KMS-11 (cell line): ENCODE measurements around the gene RNF208.

Source experiments
- H2AFZ ChIP-seq: fragments of 200-600 bp; sonication (generic); 2 replicates; pipeline ENCODE4 v1.6.1; 2016; ENCODE audit warnings: antibody characterized with exemption, mixed run types, low read depth
- H3K27ac ChIP-seq: fragments of 200-600 bp; sonication (generic); 2 replicates; pipeline ENCODE4 v1.6.1; 2016; ENCODE audit warnings: mild to moderate bottlenecking, mixed run types
- H3K27me3 ChIP-seq: fragments of 200-600 bp; sonication (generic); 2 replicates; pipeline ENCODE4 v1.6.1; 2017; ENCODE audit warnings: mild to moderate bottlenecking, low read depth, mixed run types, moderate library complexity; ENCODE audit not compliant: insufficient read depth
- H3K36me3 ChIP-seq: fragments of 200-600 bp; sonication (generic); 2 replicates; pipeline ENCODE4 v1.6.1; 2017; ENCODE audit warnings: mild to moderate bottlenecking, mixed run types; ENCODE audit not compliant: insufficient read depth
- H3K4me1 ChIP-seq: fragments of 200-600 bp; sonication (generic); 2 replicates; pipeline ENCODE4 v1.6.1; 2016; ENCODE audit warnings: mild to moderate bottlenecking, low read depth, mixed run types; ENCODE audit not compliant: poor library complexity, severe bottlenecking
- H3K4me2 ChIP-seq: fragments of 200-600 bp; sonication (generic); 2 replicates; pipeline ENCODE4 v1.7.0; 2016; ENCODE audit warnings: mild to moderate bottlenecking, mixed run types
- H3K4me3 ChIP-seq: fragments of 200-600 bp; sonication (generic); IDR thresholded peaks from 2 replicates; pipeline ENCODE4 v1.6.1; 2017; ENCODE audit warnings: low read depth, low read length, mixed read lengths; ENCODE audit not compliant: insufficient read depth
- H3K79me2 ChIP-seq: fragments of 200-600 bp; sonication (generic); 2 replicates; pipeline ENCODE4 v1.6.1; 2016; ENCODE audit warnings: low read depth, mixed run types; ENCODE audit not compliant: insufficient read depth
- H3K9ac ChIP-seq: fragments of 200-600 bp; sonication (generic); 2 replicates; pipeline ENCODE4 v1.6.1; 2016; ENCODE audit warnings: mild to moderate bottlenecking, mixed run types
- H4K20me1 ChIP-seq: fragments of 200-600 bp; sonication (generic); 2 replicates; pipeline ENCODE4 v1.6.1; 2016; ENCODE audit warnings: mild to moderate bottlenecking, mixed run types; ENCODE audit not compliant: insufficient read depth
- CTCF ChIP-seq: fragments of 200-600 bp; sonication (generic); conservative IDR thresholded peaks from 2 replicates; pipeline ENCODE4 v1.6.1; 2017; ENCODE audit warnings: low read depth, mild to moderate bottlenecking, antibody characterized with exemption, low read length, moderate library complexity, mixed read lengths

Gene RNF208

GRCh38 chr9:137232101-137232500, 10.1 kb upstream of the RNF208 start:
- Histone ChIP-seq H3K27ac (no peak overlapping the region), H3K79me2 (no peaks in the 10 kb centered on the region), H2AFZ (no peak overlapping the region), H3K4me2 (no peak overlapping the region), H3K4me3 (no peak overlapping the region), H3K9ac (no peak overlapping the region), H3K36me3 (no peaks in the 10 kb centered on the region), H3K27me3 (peaks cover 58% of the 10 kb centered on the region), H4K20me1 (no peaks in the 10 kb centered on the region), H3K4me1 (peaks cover 10% of the 10 kb centered on the region)
- no peak for TF ChIP-seq CTCF

GRCh38 chr9:137231372-137232039, 9.5 kb upstream of the RNF208 start:
- no peak for TF ChIP-seq CTCF
- peaks cover 59% of the 10 kb centered on the region for H3K27me3 ChIP-seq
- H3K9ac ChIP-seq = no peak overlapping the region
- no peaks in the 10 kb centered on the region for H3K36me3 ChIP-seq
- H3K4me2 ChIP-seq = no peak overlapping the region
- no peaks in the 10 kb centered on the region for H3K79me2 ChIP-seq
- H3K4me3 ChIP-seq = no peak overlapping the region
- H3K4me1 ChIP-seq = peaks cover 4% of the 10 kb centered on the region
- no peak overlapping the region for H2AFZ ChIP-seq
- no peak overlapping the region for H3K27ac ChIP-seq
- H4K20me1 ChIP-seq = no peaks in the 10 kb centered on the region

GRCh38 chr9:137230705-137231371, 8.8 kb upstream of the RNF208 start, which contains the start of gene SLC34A3:
SLC34A3 (plus strand) TSS chr9:137230901; CDS start chr9:137231703, 802 bp downstream.
- Histone ChIP-seq H3K9ac (no peak within 1 kb of the TSS), H3K79me2 (no peaks in the 10 kb centered on the region), H3K36me3 (no peaks in the 10 kb centered on the region), H3K4me2 (no peak within 1 kb of the TSS), H3K4me3 (no peak within 1 kb of the TSS), H2AFZ (no peak within 1 kb of the TSS), H3K27me3 (peaks cover 60% of the 10 kb centered on the region), H3K4me1 (no peaks in the 10 kb centered on the region), H4K20me1 (no peaks in the 10 kb centered on the region), H3K27ac (no peak within 1 kb of the TSS)
- TF ChIP-seq CTCF = no peak

- Histone ChIP-seq H3K36me3 (no peaks in the 10 kb centered on the region), H3K4me1 (no peaks in the 10 kb centered on the region), H3K4me2 (no peak overlapping the region), H3K27me3 (peaks cover 53% of the 10 kb centered on the region), H3K79me2 (no peaks in the 10 kb centered on the region), H3K9ac (no peak overlapping the region), H4K20me1 (no peaks in the 10 kb centered on the region), H2AFZ (no peak overlapping the region), H3K4me3 (no peak overlapping the region), H3K27ac (no peak overlapping the region)
- no peak for TF ChIP-seq CTCF
Measured at GRCh38 chr9:137229903-137230704, 8.1 kb upstream of the RNF208 start.
